ENCODE data around the gene TAC3. TPM values are rescaled to one million over a fixed set of nuclear protein-coding genes. Genes with fewer than 3 reads are reported as not detected.
"Not testable (repeated sequence)": the region's sequence is repeated elsewhere in the genome, so short reads cannot be mapped to it uniquely, and the experiment has no call there.

Gene TAC3
- total RNA-seq, 2 experiments from 2014 or later = not detected

DNA sequence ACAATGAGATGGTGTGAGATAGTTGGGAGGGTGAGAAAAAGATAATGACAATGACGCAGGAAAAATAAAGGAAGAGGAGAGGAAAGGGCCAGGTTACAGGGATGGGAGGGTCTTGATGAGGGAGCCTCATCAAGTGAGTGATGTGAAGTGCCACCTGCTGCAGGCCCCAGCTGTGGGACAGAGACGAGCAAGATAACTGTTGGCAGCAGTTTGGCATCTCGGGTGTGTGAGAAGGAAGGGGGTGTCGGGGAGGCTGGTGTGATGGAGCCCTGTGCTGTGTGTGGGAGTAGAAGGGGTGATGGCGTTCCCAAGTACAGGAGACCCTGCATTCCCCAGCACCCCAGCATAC lies 11.4 kb upstream of the TAC3 start:
- Histone ChIP-seq H3K27ac (ENCODE audit: low read depth, low read length, poor library complexity, severe bottlenecking) (no peak overlapping the region), H3K4me2 (ENCODE audit: low read length) (no peak overlapping the region), H3K4me1 (ENCODE audit: insufficient read depth, low read length, poor library complexity, severe bottlenecking) (peaks cover 5% of the 10 kb centered on the region), H3K9me3 (ENCODE audit: low read length) (no peaks in the 10 kb centered on the region), H3K79me2 (ENCODE audit: insufficient read depth, low read depth, low read length) (no peaks in the 10 kb centered on the region), H3K4me3 (ENCODE audit: low read depth, low read length, poor library complexity, severe bottlenecking) (no peak overlapping the region), H2AFZ (ENCODE audit: low read length) (no peak overlapping the region), H4K20me1 (ENCODE audit: insufficient read depth, low read length) (no peaks in the 10 kb centered on the region), H3K9me2 (ENCODE audit: insufficient read depth, low read length) (no peaks in the 10 kb centered on the region), H3K36me3 (ENCODE audit: insufficient read depth, low read length) (no peaks in the 10 kb centered on the region)
- ChIA-PET POLR2A (no interaction called here), CTCF (ENCODE audit: unreplicated experiment) (interaction anchor here (1.2 kb wide), 1 partner anchor 84 kb away, joined by 3 read pairs; no protein-coding TSS in a partner anchor)
- intact Hi-C loops (cut with micrococcal nuclease; ENCODE audit: unreplicated experiment) = no loop called here
- no TSS peak for BruUV-seq (replicated peaks)
- TF ChIP-seq, protein P1, sequence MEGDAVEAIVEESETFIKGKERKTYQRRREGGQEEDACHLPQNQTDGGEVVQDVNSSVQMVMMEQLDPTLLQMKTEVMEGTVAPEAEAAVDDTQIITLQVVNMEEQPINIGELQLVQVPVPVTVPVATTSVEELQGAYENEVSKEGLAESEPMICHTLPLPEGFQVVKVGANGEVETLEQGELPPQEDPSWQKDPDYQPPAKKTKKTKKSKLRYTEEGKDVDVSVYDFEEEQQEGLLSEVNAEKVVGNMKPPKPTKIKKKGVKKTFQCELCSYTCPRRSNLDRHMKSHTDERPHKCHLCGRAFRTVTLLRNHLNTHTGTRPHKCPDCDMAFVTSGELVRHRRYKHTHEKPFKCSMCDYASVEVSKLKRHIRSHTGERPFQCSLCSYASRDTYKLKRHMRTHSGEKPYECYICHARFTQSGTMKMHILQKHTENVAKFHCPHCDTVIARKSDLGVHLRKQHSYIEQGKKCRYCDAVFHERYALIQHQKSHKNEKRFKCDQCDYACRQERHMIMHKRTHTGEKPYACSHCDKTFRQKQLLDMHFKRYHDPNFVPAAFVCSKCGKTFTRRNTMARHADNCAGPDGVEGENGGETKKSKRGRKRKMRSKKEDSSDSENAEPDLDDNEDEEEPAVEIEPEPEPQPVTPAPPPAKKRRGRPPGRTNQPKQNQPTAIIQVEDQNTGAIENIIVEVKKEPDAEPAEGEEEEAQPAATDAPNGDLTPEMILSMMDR (conservative IDR thresholded peaks at IDR 0.05; ENCODE audit: low read length) = no peak
- no peak for TF ChIP-seq EZH2phosphoT487 (IDR thresholded peaks at IDR 0.05; ENCODE audit: borderline replicate concordance, low read depth, low read length)
- no peak for DNase-seq (ENCODE audit: low spot score)

DNA sequence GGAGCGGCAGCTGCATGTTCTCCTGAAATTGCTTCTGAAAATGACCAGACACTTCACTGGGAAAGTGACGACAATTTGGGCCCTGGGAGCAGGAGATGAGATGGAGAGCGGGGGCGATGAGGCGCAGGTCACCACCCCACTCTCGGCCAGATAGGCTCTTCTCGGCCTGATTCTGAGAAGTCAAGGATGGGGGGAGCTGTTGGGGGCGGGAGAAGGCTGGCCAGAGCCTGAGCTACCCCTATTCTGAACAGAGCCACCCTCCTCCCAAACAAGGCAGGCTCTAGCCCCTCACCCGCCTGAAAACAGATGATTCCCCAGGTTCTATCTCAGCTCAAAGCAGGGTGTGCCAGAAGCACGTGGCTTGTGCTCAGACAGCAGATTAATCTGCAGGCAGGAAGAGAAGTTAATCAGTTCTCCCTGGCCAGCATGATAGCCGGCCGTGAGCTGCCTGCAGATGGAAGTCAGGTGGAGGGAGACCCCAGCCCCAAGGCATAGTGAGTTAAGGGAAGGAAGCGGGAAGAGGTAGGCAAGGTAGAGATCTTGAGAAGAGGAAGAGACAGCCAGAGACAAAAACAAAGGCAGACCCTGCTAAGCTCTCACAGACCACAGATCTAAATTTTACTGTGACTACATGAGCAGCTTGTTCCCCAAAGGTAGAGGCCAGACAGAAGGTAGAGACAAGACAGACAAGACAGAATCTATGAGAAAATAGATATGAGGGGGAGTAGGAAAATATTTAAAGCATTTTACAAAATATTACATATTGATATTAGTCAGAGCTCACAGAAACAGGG lies 10.9 kb upstream of the TAC3 start:
- TF ChIP-seq, protein P1 (conservative IDR thresholded peaks at IDR 0.05; ENCODE audit: low read length) = no peak
- TF ChIP-seq EZH2phosphoT487 (IDR thresholded peaks at IDR 0.05; ENCODE audit: borderline replicate concordance, low read depth, low read length) = no peak
- Histone ChIP-seq H3K79me2 (ENCODE audit: insufficient read depth, low read depth, low read length) (no peaks in the 10 kb centered on the region), H3K4me3 (ENCODE audit: low read depth, low read length, poor library complexity, severe bottlenecking) (no peak overlapping the region), H2AFZ (ENCODE audit: low read length) (0 out of 2 replicates have a peak overlapping the region, but pooled peaks have one; percentile 49), H3K4me2 (ENCODE audit: low read length) (no peak overlapping the region), H4K20me1 (ENCODE audit: insufficient read depth, low read length) (no peaks in the 10 kb centered on the region), H3K9me3 (ENCODE audit: low read length) (no peaks in the 10 kb centered on the region), H3K9me2 (ENCODE audit: insufficient read depth, low read length) (no peaks in the 10 kb centered on the region), H3K4me1 (ENCODE audit: insufficient read depth, low read length, poor library complexity, severe bottlenecking) (peaks cover 5% of the 10 kb centered on the region), H3K36me3 (ENCODE audit: insufficient read depth, low read length) (no peaks in the 10 kb centered on the region), H3K27ac (ENCODE audit: low read depth, low read length, poor library complexity, severe bottlenecking) (no peak overlapping the region)
- BruUV-seq (replicated peaks) = no TSS peak
- POLR2A ChIA-PET = interaction anchor here (0.9 kb wide), 1 partner anchor 15 kb away, joined by 3 read pairs; no protein-coding TSS in a partner anchor
- intact Hi-C loops (cut with micrococcal nuclease; ENCODE audit: unreplicated experiment) = no loop called here
- CTCF ChIA-PET (ENCODE audit: unreplicated experiment) = interaction anchor here (1.2 kb wide), 1 partner anchor 85 kb away, joined by 3 read pairs; no protein-coding TSS in a partner anchor
- no peak for DNase-seq (ENCODE audit: low spot score)

DNA sequence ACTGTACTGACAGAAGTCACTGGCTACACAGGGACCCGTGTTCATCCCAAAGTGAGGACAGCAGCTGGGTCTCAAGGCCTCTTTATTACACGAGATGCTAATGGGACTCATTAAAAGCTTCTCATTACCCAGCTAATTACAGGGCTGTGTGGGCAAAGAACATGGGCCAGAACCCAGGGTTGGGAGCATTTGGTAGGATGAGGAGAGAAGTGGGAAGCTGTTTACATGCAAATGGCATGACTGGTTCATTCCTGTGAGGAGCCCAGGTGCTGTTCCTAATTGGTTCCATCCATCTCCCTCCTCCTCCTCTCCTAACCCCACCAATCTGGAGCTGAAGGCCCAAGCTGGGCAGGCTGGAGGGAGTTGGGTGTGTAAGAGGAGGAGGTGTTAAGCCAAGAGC lies 8.9 kb upstream of the TAC3 start:
- no peaks in the 10 kb centered on the region for H3K79me2 ChIP-seq (ENCODE audit: insufficient read depth, low read depth, low read length)
- H3K36me3 ChIP-seq (ENCODE audit: insufficient read depth, low read length) = no peaks in the 10 kb centered on the region
- TF ChIP-seq, protein P1 (conservative IDR thresholded peaks at IDR 0.05; ENCODE audit: low read length) = no peak
- TF ChIP-seq EZH2phosphoT487 (IDR thresholded peaks at IDR 0.05; ENCODE audit: borderline replicate concordance, low read depth, low read length) = no peak
- H4K20me1 ChIP-seq (ENCODE audit: insufficient read depth, low read length) = no peaks in the 10 kb centered on the region
- H3K9me2 ChIP-seq (ENCODE audit: insufficient read depth, low read length) = no peaks in the 10 kb centered on the region
- H3K9me3 ChIP-seq (ENCODE audit: low read length) = no peaks in the 10 kb centered on the region
- H2AFZ ChIP-seq (ENCODE audit: low read length) = no peak overlapping the region
- intact Hi-C loops (cut with micrococcal nuclease; ENCODE audit: unreplicated experiment) = no loop called here
- DNase-seq (ENCODE audit: low spot score) = no peak
- H3K4me3 ChIP-seq (ENCODE audit: low read depth, low read length, poor library complexity, severe bottlenecking) = no peak overlapping the region
- no peak overlapping the region for H3K4me2 ChIP-seq (ENCODE audit: low read length)
- H3K4me1 ChIP-seq (ENCODE audit: insufficient read depth, low read length, poor library complexity, severe bottlenecking) = no peaks in the 10 kb centered on the region
- H3K27ac ChIP-seq (ENCODE audit: low read depth, low read length, poor library complexity, severe bottlenecking) = no peak overlapping the region
- ChIA-PET POLR2A (interaction anchor here (0.6 kb wide), 1 partner anchor 112 kb away, joined by 4 read pairs; no protein-coding TSS in a partner anchor), CTCF (ENCODE audit: unreplicated experiment) (no interaction called here)
- no TSS peak for BruUV-seq (replicated peaks)

- H3K4me2 ChIP-seq (ENCODE audit: low read length); H3K9me2 ChIP-seq (ENCODE audit: insufficient read depth, low read length); H3K4me3 ChIP-seq (ENCODE audit: low read depth, low read length, poor library complexity, severe bottlenecking); H3K36me3 ChIP-seq (ENCODE audit: insufficient read depth, low read length); intact Hi-C loops (cut with micrococcal nuclease; ENCODE audit: unreplicated experiment); H3K27ac ChIP-seq (ENCODE audit: low read depth, low read length, poor library complexity, severe bottlenecking); CTCF ChIA-PET (ENCODE audit: unreplicated experiment); BruUV-seq (replicated peaks); H2AFZ ChIP-seq (ENCODE audit: low read length); H4K20me1 ChIP-seq (ENCODE audit: insufficient read depth, low read length); H3K79me2 ChIP-seq (ENCODE audit: insufficient read depth, low read depth, low read length); DNase-seq (ENCODE audit: low spot score); H3K4me1 ChIP-seq (ENCODE audit: insufficient read depth, low read length, poor library complexity, severe bottlenecking); H3K9me3 ChIP-seq (ENCODE audit: low read length): not testable (repeated sequence)
- POLR2A ChIA-PET = interaction anchor here (0.9 to 1.3 kb wide), 2 partner anchors 17 to 18 kb away, joined by 3 read pairs; no protein-coding TSS in a partner anchor
These were observed 6.0 kb upstream of the TAC3 start for GRCh38 chr12:57022324-57022723.

All from OCI-LY7 (cell line).